ENCODE results near the gene PDE4A. TPM values are rescaled to one million over a fixed set of nuclear protein-coding genes. Genes with fewer than 3 reads are reported as not detected.

The PDE4A gene
- polyA plus RNA-seq, 3 donors = 4.7 to 14.8 (median 5.8) TPM

GRCh38 chr19:10389863-10390262 is 30.5 kb upstream of the PDE4A start:
- Histone ChIP-seq H3K27me3 (ENCODE audit: control insufficient read depth in 2 of 2, insufficient read depth in 2 of 2, low read length in 2 of 2) (no peaks in the 10 kb centered on the region), H3K27ac (ENCODE audit: low read depth in 1 of 2, low read length in 2 of 2) (no peak overlapping the region), H3K9me3 (replicated peaks in 1 of 2; ENCODE audit: control insufficient read depth in 1 of 2, insufficient read depth in 1 of 2, low read length in 2 of 2) (no peaks in the 10 kb centered on the region), H2AFZ (ENCODE audit: insufficient read depth, low read depth, low read length, poor library complexity, severe bottlenecking) (no peak overlapping the region), H3K36me3 (replicated peaks in 1 of 2; ENCODE audit: control insufficient read depth in 1 of 2, insufficient read depth in 2 of 2, low read length in 2 of 2) (peaks cover 37 to 41% of the 10 kb centered on the region in 2 donors), H3K9ac (ENCODE audit: insufficient read depth, low read length, poor library complexity, severe bottlenecking) (no peak overlapping the region), H3K4me2 (replicated peaks; ENCODE audit: extremely low read depth, low read length, poor library complexity, severe bottlenecking) (no peak overlapping the region), H4K20me1 (ENCODE audit: insufficient read depth, low read length) (peaks cover 6% of the 10 kb centered on the region), H3K79me2 (ENCODE audit: insufficient read depth, low read length) (no peaks in the 10 kb centered on the region), H3K4me1 (ENCODE audit: control insufficient read depth in 1 of 2, insufficient read depth in 2 of 2, low read length in 2 of 2) (peaks cover 0 to 6% of the 10 kb centered on the region in 2 donors), H3K4me3 (replicated peaks in 1 of 3; ENCODE audit: low read depth in 2 of 3, low read length in 3 of 3) (no peak overlapping the region)
- peaks cover 33 to 52% of the 10 kb centered on the region in 2 donors for H3K36me3 Mint-ChIP-seq
- TF ChIP-seq CTCF (IDR thresholded peaks at IDR 0.05) = no peak
- H3K4me3 Mint-ChIP-seq = no peak overlapping the region
- peaks cover 0 to 9% (median 0%) of the 10 kb centered on the region in 3 donors for H3K27me3 Mint-ChIP-seq (ENCODE audit: low read depth in 3 of 3)
- no peaks in the 10 kb centered on the region for H3K9me3 Mint-ChIP-seq
- intact Hi-C loops (cut with micrococcal nuclease) = loop anchor here (1.0 to 5.0 kb wide), 4 partner anchors 58 to 458 kb away; partner anchors contain the start of gene RAVER1 (in 1 of the 2)
- peak overlapping the region in 5 of 7 donors; percentile 21 to 75 (median 30) for H3K27ac Mint-ChIP-seq
- 79% methylated on average over 12 of the region's 12 CpGs for WGBS (ENCODE audit: insufficient coverage)
- DNase-seq = no peak
- peaks cover 5% of the 10 kb centered on the region for H3K4me1 Mint-ChIP-seq

- Histone ChIP-seq H3K27me3 (ENCODE audit: control insufficient read depth in 2 of 2, insufficient read depth in 2 of 2, low read length in 2 of 2) (no peaks in the 10 kb centered on the region), H3K4me1 (ENCODE audit: control insufficient read depth in 1 of 2, insufficient read depth in 2 of 2, low read length in 2 of 2) (peaks cover 0 to 6% of the 10 kb centered on the region in 2 donors), H3K27ac (ENCODE audit: low read depth in 1 of 2, low read length in 2 of 2) (no peak overlapping the region), H4K20me1 (ENCODE audit: insufficient read depth, low read length) (peaks cover 6% of the 10 kb centered on the region), H3K9me3 (replicated peaks in 1 of 2; ENCODE audit: control insufficient read depth in 1 of 2, insufficient read depth in 1 of 2, low read length in 2 of 2) (no peaks in the 10 kb centered on the region), H3K9ac (ENCODE audit: insufficient read depth, low read length, poor library complexity, severe bottlenecking) (no peak overlapping the region), H3K4me2 (replicated peaks; ENCODE audit: extremely low read depth, low read length, poor library complexity, severe bottlenecking) (no peak overlapping the region), H2AFZ (ENCODE audit: insufficient read depth, low read depth, low read length, poor library complexity, severe bottlenecking) (no peak overlapping the region), H3K4me3 (replicated peaks in 1 of 3; ENCODE audit: low read depth in 2 of 3, low read length in 3 of 3) (no peak overlapping the region), H3K36me3 (replicated peaks in 1 of 2; ENCODE audit: control insufficient read depth in 1 of 2, insufficient read depth in 2 of 2, low read length in 2 of 2) (peaks cover 42 to 48% of the 10 kb centered on the region in 2 donors), H3K79me2 (ENCODE audit: insufficient read depth, low read length) (no peaks in the 10 kb centered on the region)
- intact Hi-C loops (cut with micrococcal nuclease) = loop anchor here (2.0 to 5.0 kb wide), 2 partner anchors 132 to 458 kb away; no protein-coding TSS in a partner anchor
- 61% methylated on average over 8 of the region's 9 CpGs for WGBS (ENCODE audit: insufficient coverage)
- peak; percentile 78 for TF ChIP-seq CTCF (IDR thresholded peaks at IDR 0.05)
- Mint-ChIP-seq H3K4me3 (peak overlapping the region in 1 of 2 donors; percentile 13), H3K27me3 (ENCODE audit: low read depth in 3 of 3) (peaks cover 0 to 9% (median 0%) of the 10 kb centered on the region in 3 donors), H3K36me3 (peaks cover 40 to 59% of the 10 kb centered on the region in 2 donors), H3K9me3 (no peaks in the 10 kb centered on the region), H3K27ac (peak overlapping the region in 4 of 7 donors; percentile 35 to 75 (median 64)), H3K4me1 (peaks cover 5% of the 10 kb centered on the region)
- peak; percentile 64 to 75 (median 64) for DNase-seq
Measured at GRCh38 chr19:10390652-10391286, 29.6 kb upstream of the PDE4A start.
